ENCODE results near the gene GIMAP1. TPM values are rescaled to one million over a fixed set of nuclear protein-coding genes. Genes with fewer than 3 reads are reported as not detected.

GIMAP1 gene
- total RNA-seq, 2 donors from 2014 or later: 5.6 to 8.0 TPM

DNA sequence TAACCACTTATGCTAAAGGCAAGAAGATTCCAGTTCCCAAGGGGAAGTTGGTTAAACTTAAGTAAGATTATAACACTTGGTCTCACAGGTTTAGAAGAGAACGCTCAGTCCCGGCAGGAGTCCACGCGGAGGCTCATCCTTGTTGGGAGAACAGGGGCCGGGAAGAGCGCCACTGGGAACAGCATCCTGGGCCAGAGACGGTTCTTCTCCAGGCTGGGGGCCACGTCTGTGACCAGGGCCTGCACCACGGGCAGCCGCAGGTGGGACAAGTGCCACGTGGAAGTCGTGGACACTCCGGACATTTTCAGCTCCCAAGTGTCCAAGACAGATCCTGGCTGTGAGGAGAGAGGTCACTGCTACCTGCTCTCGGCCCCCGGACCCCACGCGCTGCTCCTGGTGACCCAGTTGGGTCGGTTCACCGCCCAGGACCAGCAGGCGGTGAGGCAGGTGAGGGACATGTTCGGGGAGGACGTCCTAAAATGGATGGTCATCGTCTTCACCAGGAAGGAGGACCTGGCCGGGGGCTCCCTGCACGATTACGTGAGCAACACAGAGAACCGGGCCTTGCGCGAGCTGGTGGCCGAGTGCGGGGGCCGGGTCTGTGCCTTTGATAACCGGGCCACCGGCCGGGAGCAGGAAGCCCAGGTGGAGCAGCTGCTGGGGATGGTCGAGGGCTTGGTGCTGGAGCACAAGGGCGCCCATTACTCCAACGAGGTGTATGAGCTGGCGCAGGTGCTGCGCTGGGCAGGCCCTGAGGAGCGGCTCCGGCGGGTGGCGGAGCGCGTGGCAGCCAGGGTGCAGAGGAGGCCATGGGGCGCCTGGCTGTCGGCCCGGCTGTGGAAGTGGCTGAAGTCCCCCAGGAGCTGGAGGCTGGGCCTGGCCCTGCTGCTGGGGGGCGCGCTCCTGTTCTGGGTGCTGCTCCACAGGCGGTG is 3.8 kb downstream of the GIMAP1 start:
- Histone ChIP-seq H3K4me1 (peaks cover 0 to 18% of the 10 kb centered on the region in 2 donors), H3K27ac (no peak overlapping the region), H3K4me3 (no peak overlapping the region), H3K9me3 (no peaks in the 10 kb centered on the region), H3K27me3 (no peaks in the 10 kb centered on the region), H3K36me3 (peaks cover 9% of the 10 kb centered on the region)
- TF ChIP-seq, protein P1, sequence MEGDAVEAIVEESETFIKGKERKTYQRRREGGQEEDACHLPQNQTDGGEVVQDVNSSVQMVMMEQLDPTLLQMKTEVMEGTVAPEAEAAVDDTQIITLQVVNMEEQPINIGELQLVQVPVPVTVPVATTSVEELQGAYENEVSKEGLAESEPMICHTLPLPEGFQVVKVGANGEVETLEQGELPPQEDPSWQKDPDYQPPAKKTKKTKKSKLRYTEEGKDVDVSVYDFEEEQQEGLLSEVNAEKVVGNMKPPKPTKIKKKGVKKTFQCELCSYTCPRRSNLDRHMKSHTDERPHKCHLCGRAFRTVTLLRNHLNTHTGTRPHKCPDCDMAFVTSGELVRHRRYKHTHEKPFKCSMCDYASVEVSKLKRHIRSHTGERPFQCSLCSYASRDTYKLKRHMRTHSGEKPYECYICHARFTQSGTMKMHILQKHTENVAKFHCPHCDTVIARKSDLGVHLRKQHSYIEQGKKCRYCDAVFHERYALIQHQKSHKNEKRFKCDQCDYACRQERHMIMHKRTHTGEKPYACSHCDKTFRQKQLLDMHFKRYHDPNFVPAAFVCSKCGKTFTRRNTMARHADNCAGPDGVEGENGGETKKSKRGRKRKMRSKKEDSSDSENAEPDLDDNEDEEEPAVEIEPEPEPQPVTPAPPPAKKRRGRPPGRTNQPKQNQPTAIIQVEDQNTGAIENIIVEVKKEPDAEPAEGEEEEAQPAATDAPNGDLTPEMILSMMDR (IDR thresholded peaks at IDR 0.05): no peak
- no peak for DNase-seq (ENCODE audit: low spot score)

DNA sequence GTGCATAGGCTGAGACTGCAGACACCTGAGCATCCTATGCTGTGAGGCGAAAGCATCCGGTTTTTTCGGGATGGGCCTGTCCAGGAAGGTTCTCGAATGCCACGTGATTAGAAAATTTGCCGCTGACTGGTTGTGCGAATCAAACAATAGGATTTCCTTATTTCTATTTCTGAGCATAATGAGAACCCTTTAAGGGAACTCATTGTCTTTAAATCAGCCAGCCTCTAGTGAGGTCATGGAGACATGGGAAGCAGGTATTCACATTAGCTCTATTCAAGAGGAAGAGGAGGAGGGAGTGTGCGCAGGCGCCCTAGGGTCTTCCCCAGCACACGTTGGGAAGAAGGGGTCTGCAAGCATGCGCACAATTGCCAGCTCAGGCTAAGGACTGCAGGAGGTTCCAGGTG is 5.6 kb downstream of the GIMAP1 start:
- Histone ChIP-seq H3K27ac (peak overlapping the region; percentile 49 to 71), H3K9me3 (peaks cover 0 to 7% of the 10 kb centered on the region in 2 donors), H3K36me3 (peaks cover 9% of the 10 kb centered on the region), H3K4me3 (peak overlapping the region in 1 of 2 donors; percentile 20), H3K4me1 (peaks cover 0 to 18% of the 10 kb centered on the region in 2 donors), H3K27me3 (no peaks in the 10 kb centered on the region)
- no peak for DNase-seq (ENCODE audit: low spot score)
- TF ChIP-seq, protein P1 (IDR thresholded peaks at IDR 0.05): no peak

DNA sequence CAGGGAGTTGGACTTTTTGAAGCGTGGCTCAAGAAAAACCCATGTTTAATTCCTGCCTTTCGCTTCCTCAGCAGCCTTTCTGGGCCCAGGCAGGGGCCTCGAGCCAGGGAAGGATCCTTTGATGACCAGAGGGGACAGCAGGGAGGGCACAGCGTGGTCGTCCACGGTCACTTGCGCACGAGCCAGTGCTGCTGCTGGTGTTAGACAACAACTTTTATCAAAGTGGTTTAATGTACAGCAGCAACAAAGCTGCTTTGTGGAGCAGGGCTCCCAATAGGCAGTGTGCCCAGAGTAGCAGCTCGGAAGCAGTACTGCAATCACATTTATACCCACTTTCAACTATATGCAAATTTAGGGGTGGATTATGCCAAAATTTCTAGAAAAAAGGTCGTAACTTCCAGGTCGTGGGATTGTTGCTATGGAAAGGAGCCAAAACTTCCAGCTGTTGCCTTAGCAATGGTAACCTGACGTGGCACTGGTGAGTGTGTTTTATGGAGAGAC is 6.1 kb downstream of the GIMAP1 start:
- DNase-seq (ENCODE audit: low spot score): no peak
- H3K4me3 ChIP-seq: peak overlapping the region in 1 of 2 donors; percentile 20
- H3K27ac ChIP-seq: peak overlapping the region; percentile 49 to 71
- TF ChIP-seq, protein P1 (IDR thresholded peaks at IDR 0.05): no peak
- no peaks in the 10 kb centered on the region for H3K27me3 ChIP-seq
- H3K9me3 ChIP-seq: peaks cover 0 to 7% of the 10 kb centered on the region in 2 donors
- peaks cover 9% of the 10 kb centered on the region for H3K36me3 ChIP-seq
- H3K4me1 ChIP-seq: peaks cover 0 to 18% of the 10 kb centered on the region in 2 donors

DNA sequence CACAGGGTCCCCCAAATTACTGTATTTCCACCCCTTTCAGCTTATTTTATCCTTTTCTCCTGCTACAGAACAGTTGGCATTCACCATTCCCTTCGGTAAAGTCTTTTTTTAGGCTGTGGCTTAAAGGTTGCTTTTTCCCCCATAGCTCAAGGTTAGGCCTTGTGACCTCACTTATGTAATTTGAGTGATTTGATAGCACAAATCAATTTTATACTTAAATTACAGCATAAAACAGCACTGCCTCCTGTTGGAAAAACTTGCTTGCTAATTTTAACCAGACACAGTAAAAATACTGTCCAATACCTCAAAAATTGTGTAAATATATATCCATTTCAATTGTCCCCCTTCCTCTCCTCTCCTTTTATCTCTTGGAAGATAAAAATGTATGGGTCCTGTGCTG is 7.1 kb downstream of the GIMAP1 start:
- no peak overlapping the region for H3K4me3 ChIP-seq
- H3K4me1 ChIP-seq: peaks cover 0 to 18% of the 10 kb centered on the region in 2 donors
- H3K27ac ChIP-seq: no peak overlapping the region
- DNase-seq (ENCODE audit: low spot score): no peak
- peaks cover 9% of the 10 kb centered on the region for H3K36me3 ChIP-seq
- H3K9me3 ChIP-seq: peaks cover 0 to 14% of the 10 kb centered on the region in 2 donors
- TF ChIP-seq, protein P1 (IDR thresholded peaks at IDR 0.05): no peak
- H3K27me3 ChIP-seq: no peaks in the 10 kb centered on the region

DNA sequence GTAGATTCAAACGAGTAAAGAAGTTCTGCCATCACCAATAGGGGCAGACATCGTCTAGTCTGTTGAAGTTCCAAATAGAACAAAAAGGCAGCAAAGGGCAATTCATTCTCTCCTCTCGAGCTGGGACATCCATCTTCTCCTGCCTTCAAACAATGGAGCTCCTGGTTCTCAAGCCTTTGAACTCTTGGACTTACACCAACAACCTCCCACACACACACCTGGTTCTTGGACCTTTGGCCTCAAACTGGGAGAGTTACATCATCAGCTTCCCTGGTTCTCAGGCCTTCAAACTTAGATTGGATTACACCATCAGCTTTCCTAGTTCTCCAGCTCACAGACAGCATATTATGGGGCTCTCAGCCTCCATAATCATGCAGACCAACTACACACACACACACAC is 11.0 kb downstream of the GIMAP1 start:
- peaks cover 0 to 23% of the 10 kb centered on the region in 2 donors for H3K9me3 ChIP-seq
- no peak overlapping the region for H3K27ac ChIP-seq
- TF ChIP-seq, protein P1 (IDR thresholded peaks at IDR 0.05): no peak
- no peaks in the 10 kb centered on the region for H3K27me3 ChIP-seq
- no peak for DNase-seq (ENCODE audit: low spot score)
- H3K4me3 ChIP-seq: no peak overlapping the region
- no peaks in the 10 kb centered on the region for H3K36me3 ChIP-seq
- peaks cover 0 to 5% of the 10 kb centered on the region in 2 donors for H3K4me1 ChIP-seq

Measured in right atrium auricular region (tissue), 2 donors.